HG02885 (cell line): Measurements from ENCODE around the gene SCAMP5.

Experiments
- ATAC-seq: cut with Tn5 transposase; IDR thresholded peaks from one replicate; pipeline ENCODE4 v1.9.1; 2021; ENCODE audit warnings: mild to moderate bottlenecking; ENCODE audit not compliant: unreplicated experiment, poor library complexity

SCAMP5 gene, protein sequence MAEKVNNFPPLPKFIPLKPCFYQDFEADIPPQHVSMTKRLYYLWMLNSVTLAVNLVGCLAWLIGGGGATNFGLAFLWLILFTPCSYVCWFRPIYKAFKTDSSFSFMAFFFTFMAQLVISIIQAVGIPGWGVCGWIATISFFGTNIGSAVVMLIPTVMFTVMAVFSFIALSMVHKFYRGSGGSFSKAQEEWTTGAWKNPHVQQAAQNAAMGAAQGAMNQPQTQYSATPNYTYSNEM

DNA sequence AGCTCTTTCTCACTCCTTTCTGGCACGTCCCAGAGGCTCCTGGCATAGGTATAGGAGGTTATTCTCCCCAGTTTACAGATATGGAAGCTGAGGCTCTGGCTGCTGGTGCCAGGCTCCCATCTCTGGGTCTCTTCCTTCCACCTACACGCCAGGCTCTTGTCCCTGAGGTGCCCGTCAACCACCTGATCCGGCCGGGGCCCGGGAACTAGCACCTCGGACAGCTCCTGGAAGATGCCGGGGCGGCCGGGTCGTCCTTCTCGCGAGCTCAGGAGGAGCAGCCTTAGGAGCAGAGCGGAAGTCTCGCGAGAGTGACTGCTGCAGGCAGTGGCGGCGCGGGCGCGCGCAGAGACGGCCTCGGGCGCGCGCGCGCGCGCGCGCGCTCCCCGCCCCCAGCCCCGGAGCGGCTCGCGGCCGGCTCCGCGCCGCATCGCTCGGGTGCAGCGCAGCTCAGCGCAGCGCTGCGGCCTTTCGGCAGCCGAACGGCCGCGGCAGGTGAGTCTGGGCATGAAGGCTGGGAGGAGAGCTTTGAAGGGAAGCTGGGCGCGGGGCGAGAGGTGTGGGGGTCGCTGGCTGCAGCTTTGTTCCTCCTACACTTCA lies at the start of gene SCAMP5:
Gene SCAMP5 (plus strand): TSS at position 382 of the 597 bp plus-strand sequence. CDS start 16,277 bp downstream, outside the sequence.
- ATAC-seq, result peak; percentile 69

DNA sequence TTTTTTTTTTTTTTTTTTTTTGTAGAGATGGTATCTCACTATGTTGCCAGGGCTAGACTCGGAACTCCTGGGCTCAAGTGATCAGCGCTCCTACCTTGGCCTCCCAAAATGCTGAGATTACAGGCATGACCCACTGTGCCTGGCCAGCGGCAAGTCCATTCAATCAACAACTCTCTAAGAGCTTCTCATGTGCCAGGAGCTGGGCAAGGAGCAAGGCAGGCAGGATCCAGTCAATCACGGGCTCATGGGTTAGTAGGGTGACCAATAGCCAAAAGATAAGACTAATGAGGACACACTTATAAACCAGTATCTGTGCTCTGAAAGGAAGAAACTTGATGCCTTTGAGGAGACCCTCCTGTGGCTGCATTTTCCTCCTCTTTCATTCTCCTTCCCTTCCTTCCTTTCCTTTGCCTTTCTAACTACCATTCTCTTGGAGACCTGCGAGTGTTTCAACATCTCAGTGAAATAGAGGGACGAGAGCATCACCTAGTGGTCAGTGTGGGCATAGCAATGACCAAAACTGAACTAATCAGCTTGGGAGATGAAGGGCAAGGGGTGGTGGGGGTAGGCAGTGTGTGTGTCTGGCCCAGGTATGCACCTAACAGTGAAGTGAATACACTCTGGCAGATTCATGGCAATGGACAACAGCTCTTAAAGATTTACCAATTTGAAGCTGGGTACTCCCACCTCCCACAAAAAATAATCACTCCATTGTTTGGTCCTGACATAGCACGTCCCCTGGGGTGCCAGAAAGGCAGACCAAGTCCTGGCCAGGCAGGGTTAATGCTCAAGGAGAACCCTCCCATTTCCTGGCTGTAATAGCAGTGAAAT lies 45.1 kb upstream of the SCAMP5 start:
- ATAC-seq, result peak; percentile 39

DNA sequence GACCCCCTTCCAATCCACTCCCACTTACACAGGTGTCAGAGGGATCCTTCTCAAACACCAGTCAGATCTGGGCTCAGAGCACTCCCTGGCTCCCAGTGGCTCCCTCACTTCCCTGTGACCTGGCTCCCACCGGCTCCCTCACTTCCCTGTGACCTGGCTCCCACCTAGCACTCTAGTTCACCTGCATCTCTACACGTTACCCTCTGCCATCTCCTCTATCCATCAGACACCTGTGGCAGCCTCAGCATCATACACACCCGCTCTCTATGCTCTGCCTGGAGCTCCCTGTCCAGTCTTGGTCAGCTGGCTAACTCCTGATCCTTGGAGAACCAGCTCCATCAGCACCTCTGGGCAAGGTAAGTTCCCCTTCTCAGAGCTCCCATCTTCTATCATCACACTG lies 44.4 kb upstream of the SCAMP5 start:
- ATAC-seq, result no peak

DNA sequence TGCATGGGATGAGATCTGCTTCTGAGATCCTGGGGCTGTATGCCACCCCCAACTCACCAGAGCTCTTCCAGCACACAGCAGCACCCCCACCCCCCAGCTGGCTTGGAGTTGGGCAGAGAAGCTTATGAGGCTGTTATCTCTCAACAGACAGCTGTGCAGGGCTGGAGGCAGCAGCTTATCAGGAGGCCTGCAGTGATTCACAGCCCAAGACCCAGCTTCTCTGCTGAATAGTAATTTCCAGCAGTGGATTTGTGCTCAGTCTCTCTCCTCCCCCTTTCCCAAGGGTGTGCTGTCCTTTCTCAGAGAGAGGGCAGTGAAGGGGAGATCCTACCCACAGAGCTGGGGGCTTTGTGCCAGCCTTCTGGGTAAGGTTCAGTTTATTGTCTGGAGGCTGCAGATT lies 40.8 kb upstream of the SCAMP5 start:
- ATAC-seq, result no peak

DNA sequence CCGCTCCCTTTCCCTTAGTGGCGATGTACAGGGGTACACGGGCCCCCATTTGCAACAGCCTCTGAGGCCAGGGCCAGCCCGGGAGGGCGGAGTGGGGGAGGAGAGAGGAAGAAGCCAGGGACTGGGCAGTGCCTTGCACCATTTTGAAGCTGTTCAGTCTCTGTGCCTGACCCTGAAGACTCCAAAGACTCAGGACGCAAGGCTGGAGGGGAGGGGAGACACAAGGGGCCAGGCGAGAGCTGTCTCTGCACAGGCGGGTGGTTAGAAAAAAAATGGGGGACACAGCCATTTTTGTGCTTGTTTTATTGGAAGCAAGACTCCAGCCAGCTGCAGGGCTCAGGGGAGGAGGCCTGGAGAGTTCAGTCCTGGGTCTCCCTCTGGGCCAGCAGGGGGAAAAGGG lies 40.3 kb upstream of the SCAMP5 start:
- ATAC-seq, result no peak

DNA sequence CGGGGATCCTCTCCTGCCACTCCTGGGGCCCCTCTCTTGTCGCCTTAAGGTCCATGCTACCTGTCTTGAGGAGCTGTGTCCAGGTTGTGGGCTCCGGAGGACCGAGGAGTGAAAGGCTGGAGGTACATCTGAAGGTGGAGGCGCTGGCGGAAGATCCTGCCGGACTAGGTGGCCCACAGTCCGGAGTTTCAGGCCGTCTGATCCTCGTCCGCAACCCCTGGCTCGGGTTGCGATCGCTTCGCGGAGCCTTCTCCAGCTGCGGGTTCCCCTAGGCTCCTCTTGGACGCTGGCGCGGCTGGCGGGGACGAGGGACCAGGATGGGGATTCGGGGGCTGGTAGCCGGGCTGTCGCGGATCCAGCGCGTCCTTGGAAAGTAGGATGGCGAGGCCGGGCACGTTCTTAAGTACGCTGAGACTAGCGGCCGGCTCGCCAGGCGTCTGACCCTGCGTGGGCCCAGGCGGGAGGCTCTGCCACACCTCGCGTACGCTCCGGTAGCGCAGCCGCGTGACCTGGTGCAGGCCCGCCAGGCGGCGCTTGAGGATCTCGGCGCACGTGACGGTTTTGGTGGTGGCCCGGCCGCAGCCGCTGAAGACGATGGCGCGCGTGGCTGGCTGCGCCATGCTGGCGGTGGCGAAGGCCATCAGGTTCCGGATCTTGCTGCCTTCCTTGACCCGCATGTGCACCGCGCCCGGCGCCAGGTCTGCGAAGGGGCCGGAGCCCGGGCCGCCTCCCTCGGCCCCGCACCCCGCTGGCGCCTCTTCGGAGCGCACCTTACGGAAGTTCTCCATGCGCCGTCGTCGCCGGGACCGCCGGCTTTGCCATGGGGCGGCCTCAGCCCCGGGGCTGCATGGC lies 39.3 kb upstream of the SCAMP5 start:
- peak; percentile 53 for ATAC-seq

DNA sequence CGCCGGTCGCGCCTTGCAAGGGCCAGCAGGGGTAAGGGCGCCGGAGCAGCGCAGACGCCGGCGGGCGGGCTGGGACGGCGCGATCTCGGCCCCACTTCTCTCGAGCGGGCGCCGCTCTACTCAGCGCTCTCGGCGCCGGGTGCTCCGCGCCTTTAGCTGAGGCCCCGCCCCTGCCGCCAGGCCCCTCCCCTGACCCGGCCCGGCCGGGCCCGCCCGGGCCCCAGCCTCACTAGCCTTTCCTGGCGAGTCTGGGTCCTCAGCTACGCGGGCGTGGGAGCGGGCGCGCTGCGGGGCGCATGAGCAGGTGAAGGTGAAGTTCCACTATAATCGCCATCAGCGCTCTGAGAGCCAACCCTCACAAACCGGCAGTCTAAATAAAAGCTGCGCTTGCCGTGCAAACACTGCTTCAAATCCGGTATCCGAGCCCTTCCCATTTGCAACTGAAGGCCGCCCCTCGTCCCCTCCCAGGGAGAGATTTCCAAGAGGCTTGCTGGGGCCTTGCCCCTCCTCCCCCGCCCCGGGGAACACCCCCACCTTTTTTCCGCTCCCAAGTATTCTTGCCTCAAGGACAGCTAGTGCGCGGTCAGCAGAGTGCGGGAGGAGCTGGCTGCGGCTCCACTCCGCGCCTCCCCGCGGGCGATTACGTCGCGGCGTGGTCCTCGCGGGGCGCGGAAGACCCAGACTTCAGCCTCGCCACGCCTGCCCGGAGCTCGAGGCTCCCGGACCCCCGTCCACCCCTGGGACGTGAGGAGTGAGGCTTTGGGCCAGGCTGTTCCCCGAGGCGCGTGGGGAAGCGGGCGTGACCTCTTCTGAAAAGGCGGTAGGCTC lies 38.5 kb upstream of the SCAMP5 start, which contains the start of gene RPP25:
Gene RPP25 (minus strand): TSS at position 125 of the 828 bp plus-strand sequence. CDS start 189 bp downstream, outside the sequence.
- ATAC-seq, result peak; percentile 81

DNA sequence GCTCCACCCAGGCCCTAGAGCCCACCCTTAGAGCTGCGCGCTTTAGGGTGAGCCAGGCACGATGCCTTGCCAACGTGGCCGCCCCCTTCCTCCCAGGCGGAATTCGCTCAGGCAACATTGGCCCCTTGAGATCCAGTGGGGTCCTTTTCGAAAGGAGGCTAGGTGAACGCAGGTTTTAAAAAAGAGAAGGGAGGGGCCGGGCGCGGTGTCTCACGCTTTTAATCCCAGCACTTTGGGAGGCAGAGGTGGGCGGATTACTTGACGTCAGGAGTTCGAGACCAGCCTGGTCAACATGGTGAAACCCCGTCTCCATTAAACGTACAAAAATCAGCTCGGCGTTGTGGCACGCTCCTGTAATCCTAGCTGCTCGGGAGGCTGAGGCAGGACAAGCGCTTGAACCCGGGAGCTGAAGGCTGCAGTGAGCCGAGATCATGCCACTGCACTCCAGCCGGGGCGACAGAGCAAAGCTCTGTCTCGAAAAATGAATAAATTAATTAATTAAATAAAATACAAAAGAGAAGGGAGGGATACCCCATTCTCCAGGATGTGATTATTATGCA lies 37.8 kb upstream of the SCAMP5 start:
- ATAC-seq, result no peak

DNA sequence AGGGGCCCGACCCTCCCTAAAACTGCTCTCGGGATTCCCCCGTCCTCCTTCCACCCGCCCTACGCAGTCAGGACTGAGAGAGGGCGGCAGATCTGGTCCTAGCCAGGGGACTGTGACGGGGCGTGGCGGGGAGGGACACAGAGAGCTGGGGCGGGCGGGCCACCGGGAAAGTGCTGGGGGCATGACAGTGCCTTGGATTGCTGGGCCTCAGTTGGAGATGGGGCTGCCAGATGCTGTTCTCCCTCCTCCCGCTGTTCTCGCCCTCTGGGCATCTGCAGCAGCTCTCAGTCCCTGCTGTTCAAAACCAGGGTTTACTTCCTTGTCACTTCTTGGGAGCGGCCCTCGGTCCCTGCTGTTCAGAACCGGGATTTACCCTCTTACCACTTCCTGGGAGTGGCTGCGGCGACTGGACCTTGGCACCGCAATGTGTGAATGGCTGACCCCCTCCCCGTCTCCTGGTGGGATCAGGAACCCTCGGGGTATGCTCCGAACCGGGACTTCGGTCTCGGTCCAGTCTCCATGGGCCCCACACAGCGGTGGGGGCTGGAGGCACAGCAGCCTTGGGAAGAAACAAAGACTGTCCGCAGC lies 36.9 kb upstream of the SCAMP5 start:
- no peak for ATAC-seq

DNA sequence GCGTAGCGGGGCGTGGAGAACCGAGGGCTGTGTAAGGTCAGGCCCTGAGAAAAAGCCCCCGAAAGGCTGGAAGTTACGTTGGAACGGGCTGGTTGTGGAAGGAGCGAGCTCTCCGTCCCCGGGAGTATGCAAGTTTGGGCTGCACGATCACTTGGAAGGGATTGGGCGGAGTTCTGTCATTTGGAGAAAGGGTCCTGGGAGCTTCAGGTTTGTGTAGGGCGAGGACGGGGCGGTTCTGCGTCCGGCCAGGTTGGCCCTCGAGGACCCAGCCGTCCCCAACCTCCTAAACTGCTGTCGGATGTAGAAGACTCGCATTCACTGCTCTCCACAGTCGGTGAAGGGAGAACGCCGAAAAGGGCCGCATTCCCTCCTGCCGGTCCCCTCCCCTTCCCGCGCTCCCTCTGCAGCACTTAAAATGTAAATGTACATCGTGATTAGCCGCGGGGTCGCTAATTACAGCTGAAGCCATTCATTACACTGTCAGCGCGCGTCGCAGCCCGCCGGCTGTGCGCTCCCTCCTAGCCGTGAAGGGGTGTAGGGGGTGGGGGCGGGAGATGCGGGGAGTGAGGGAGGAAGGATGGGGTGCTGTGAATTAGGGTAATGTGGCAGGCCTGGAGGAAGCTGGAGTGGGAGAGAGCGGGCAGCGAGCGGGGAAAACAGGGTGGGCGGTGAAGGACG lies 36.3 kb upstream of the SCAMP5 start:
- ATAC-seq, result no peak

DNA sequence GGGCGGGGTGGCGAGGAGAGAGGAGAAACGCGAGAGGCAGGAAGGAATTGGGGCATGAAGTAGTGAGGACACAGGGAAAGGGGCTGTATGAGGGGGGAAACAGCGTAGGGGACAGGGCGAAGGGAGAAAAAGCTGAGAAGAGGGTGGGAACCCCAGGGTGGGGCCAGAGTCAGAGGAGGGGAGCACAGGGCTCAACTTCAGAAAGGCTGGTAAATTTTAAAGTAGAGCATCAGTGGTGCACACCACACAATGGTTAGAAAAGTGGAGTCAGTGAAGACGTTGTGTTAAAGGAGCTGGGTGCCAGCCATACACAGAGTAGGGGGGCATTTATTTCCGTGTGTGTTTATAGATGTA lies 35.8 kb upstream of the SCAMP5 start:
- no peak for ATAC-seq

DNA sequence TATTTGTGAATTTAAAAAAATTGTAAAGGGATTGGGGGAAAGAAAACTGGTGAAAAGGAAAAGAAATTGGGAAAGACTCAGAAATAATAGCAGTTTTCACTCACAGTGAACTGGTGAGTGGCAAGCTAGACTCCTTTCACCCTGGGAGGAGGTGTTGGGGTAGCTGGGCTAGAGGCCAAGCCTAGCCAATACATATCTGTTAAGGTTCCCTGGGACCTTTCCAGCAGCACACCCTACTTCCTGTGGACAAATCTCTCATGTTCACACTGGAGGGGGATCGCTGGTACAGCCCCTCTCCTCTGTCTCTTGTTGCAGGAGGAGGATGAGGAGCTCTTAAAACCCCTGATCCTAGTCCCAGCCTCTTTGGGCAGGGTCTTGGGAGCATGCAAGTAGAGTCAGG lies 35.1 kb upstream of the SCAMP5 start:
- ATAC-seq, result no peak

DNA sequence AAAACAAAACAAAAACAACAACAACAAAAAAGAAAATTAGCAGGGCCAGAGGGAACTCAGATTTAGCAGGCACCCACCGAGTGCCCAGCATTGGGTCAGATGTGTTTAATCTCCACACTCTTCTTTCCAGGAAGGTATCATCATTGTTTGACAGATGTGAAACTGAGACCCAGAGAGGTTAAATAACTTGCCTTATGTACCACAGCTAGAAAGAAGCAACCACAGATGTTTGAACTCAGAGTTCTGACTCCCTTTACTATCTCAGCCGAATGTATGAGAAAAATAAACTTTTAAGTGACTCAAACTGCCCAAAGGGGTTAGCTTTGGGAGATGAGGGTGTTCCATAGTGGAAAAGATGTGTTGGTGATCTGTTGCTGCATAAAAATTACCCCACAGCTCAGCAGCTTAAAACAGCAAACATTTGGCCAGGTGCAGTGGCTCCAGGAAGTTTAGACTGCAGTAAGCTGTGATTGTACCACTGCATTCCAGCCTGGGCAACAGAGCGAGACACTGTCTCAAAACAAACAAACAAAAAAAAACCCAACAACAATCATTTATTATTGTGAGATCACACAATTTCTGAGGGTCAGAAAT lies 34.3 kb upstream of the SCAMP5 start:
- no peak for ATAC-seq

DNA sequence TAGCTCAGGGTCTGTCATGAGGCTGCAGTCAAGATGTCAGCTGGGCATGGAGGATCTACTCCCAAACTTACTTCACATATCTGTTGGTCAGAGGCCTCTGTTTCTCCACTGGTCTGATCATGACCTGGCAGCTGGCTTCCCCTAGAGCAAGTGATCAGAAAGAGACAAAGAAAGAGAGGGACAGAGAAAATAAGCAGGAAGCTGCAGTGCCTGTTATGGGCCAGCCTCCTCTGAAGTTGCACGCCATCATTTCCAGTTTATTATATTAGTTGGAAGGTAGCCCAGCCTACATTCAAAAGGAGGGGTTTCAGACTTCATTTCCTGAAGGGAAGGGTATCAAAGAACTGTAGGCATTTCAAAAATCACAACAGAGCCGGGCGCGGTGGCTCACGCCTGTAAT lies 33.7 kb upstream of the SCAMP5 start:
- no peak for ATAC-seq

DNA sequence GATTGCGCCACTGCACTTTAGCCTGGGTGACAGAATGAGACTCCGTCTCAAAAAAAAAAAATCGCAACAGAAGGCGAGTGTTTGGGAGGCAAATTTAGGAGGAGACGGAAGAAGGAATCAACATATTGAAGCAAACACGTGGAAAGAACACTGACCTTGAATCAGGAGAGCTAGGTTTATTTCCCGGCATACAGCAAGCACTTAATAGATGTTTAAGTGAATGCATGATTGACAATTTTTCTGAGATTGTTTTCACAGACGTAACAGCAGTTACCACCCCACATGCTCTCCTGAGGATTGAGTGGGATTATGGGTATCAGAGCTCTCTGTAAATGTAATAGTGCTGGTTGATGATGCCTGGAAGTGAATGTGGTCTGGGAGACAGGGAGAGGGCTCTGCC lies 33.1 kb upstream of the SCAMP5 start:
- ATAC-seq, result no peak

DNA sequence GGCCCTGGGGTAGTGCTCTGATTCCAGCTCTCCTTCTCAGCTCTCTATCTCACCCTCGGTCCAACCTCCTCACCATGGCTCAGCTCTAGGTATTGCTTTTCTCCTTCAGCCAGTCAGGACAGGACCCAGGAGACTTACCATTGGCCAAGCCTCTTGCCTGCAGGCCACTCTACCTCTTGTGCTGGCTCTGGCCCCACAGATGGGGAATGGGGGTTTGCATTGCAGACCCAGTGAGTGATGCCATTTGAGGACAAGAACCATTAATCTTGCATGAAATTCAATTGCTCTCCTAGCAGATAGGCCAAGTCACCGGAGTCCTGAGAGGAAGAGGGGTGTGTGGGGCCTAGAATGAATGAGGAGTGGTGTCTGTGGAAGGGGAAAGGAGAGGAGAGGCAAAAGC lies 32.7 kb upstream of the SCAMP5 start:
- no peak for ATAC-seq

DNA sequence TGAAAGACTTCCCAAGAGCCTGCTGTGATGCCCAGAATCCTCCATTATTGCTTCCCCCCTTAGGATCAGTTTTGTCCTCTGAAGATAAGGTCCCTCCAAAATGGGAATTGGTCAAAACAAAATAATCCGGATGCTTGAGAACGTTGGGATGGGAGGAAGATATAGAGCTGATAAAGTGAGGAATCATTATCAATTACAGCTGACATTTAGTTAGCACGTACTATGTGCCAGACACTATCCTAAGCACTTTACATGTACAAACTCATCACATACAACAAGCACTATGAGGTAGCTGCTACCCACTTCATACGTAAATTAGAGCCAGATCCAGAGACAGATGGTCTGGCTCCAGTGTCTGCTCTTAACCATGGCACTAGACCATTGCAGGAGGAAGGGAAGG lies 32.1 kb upstream of the SCAMP5 start:
- ATAC-seq, result no peak

DNA sequence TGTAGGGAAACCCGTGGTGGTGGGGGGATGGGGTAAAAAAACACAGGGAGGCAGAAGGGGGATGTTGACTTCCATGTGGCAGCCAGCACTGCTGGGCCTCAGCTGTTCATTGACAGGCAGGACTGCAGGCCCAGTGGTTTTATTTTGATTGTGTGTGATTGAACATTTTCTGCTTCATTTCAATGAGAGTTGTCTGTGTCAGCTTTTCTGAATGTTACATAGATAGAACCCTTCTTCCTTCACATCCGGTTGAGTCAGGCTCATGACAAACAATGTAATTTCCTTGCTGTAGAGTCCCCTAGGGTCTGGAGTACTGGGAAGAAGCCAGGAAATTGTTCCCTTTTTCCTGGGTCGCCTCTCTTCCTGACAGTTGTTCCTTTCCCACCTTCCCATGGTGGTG lies 30.6 kb upstream of the SCAMP5 start:
- ATAC-seq, result no peak
